HK-2 (cell line): ENCODE measurements around the gene CHEK1.
"Not testable (repeated sequence)": the region's sequence is repeated elsewhere in the genome, so short reads cannot be mapped to it uniquely, and the experiment has no call there.

ENCODE experiments used
- DNase-seq: peaks from one replicate; pipeline ENCODE4 v3.0.0-alpha.2; 2018; ENCODE audit not compliant: unreplicated experiment

The CHEK1 gene

GRCh38 chr11:125701018-125701610, 76.2 kb downstream of the CHEK1 start:
- DNase-seq = no peak

DNA sequence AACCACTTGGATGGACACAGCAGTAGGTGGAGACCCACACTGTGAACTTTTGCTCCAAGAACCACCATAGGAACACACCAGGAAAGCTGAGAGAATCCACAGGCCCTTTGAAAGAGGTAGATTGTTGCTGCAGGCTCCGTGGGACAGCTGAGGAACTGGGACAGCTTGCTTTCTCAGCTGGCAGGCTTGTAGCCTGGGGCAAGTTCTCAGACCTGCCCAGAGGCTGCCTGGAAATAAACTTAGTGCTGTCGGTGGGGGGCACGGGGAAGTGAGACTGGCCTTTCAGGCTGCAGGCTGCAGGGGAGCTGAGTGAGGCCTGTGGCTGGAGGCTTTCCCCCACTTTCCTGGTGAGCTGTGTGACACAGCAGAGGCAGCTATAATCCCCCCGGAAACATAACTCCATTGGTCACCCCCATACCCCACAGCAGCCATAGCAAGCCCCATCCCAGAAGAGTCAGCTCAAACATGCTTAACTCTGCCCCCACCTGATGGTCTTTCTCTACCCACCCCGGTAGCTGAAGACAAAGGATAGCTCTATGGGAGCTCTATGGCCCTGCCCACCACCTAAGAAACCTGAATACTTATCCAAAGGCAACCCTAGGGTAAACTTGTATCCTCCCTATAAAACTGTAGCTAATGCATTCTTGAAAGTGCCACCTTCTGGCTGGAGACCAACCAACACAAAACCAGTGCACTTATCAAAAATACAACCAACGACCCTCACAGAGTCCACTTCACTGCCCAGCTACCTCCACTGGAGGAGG, 77.1 kb downstream of the CHEK1 start:
- DNase-seq = no peak

GRCh38 chr11:125704686-125705085, 79.7 kb downstream of the CHEK1 start:
- not testable (repeated sequence) for DNase-seq

- DNase-seq = no peak
These were observed 95.8 kb downstream of the CHEK1 start for GRCh38 chr11:125720781-125721180.

DNA sequence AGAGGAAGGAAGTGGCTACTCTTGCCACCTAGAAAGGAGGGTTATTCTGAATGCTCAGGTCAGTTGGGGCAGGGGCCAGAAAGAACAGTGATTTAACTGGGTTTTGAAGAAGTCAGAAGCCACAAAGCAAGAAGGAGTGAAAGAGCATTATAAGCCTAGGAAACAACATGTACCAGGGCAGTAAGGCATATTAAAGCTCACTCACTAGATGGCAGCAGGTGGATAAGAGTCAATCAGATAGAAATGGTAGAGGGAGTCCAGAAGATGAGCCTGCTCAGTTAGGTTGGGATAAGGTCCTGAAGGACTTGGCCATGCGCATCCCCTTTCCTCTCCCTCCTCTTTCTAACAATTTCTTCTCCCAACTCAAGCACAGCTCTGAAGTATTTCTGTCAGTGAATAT, 99.2 kb downstream of the CHEK1 start:
- no peak for DNase-seq
